Middle frontal gyrus (tissue), 1 donor: ENCODE data around the gene CCNJL.
A peak's percentile ranks its signal among the peaks of the same experiment; 100 is the strongest.
"Not testable (repeated sequence)": the region's sequence is repeated elsewhere in the genome, so short reads cannot be mapped to it uniquely, and the experiment has no call there.

Experiments used
- DNase-seq: peaks from one replicate; pipeline ENCODE4 v3.0.0-alpha.2; 2015; ENCODE audit warnings: low spot score; ENCODE audit errors: extremely low spot score

Gene CCNJL

DNA sequence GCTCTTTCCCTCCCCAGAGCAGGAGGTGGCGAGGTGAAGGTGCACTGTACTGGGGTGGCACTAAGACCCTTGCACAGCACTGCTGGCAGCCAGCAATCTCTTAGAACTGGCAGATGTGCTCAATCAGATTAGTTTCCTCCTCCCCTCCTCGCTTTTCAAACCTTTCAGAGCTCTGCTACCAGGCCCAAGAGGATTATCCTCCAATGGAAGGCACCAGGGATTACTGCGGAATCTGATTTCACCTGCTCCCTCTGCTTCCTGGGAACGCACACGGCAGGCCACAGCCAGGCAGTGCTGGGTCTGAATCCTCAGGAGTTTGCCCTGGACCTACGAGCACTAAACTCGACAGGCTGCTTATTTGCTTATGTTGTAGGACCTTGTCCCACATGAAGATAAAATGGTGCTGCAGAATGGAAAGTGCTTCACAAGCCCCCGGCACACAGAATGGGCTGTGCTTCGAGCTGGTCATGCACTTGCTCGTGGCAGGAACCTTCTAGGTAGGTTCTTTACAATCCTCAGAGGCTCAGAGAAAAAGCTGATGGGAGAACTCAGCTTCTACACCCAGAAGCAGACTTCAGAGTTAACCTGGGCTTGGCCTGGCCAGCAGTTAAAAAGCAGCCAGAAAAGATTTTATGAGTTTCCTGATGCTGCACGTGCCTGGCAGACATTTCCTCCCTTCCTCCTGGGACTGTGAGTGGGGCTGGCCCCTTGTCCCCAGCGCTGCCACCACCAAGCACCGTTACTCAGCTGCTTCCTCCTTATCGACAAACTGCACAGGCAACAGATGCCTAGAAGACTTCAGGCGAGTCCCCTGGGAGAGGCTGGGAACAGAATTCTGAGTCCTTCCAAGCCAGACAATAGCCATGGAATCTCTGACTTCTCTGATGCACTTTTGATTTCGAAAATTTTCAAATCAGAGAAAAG, 50.0 kb downstream of the CCNJL start:
- DNase-seq = no peak

DNA sequence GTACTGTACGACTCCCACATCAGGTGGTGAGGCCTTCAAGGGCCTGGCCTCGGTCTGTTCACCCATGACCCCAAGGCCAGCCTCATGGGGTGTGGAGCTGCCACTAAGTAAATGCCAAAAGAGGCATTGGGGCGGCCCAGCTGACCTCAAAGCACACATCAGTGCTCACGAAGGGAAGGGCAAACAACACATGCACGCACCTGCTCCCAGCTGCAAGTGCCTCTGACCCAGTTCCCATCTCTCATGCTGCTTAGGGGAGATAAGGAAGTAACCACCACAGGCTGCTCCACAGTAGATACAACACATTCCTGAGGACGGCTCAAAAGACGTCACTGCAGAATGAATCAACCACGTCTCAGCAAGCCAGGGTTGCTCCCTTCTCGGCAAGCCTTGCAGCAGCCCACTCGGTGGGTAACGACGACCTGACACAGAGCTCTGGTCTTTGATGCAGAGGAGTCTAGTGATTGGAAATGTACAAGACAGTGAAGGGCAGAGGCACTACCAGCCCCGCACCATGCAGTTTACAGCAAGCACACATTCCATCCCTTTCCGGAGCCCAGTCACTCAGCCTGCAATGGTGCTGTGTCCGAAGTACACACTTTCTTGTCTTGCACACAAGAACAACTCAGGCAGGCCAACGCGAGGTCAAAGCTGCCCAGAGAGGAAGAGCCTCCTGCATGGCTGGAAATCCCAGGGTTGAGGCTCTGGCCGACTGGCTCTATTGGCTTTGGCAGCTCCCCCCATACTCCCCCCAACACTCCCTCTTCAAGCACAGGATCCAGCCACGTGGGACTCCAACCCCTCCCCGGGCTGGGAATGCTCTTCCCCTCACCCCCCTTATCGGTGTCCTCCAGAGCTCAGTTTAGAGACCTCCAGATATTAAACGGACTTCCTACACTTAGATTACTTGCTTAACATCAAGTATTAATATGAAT, 51.2 kb downstream of the CCNJL start:
- DNase-seq = no peak

DNA sequence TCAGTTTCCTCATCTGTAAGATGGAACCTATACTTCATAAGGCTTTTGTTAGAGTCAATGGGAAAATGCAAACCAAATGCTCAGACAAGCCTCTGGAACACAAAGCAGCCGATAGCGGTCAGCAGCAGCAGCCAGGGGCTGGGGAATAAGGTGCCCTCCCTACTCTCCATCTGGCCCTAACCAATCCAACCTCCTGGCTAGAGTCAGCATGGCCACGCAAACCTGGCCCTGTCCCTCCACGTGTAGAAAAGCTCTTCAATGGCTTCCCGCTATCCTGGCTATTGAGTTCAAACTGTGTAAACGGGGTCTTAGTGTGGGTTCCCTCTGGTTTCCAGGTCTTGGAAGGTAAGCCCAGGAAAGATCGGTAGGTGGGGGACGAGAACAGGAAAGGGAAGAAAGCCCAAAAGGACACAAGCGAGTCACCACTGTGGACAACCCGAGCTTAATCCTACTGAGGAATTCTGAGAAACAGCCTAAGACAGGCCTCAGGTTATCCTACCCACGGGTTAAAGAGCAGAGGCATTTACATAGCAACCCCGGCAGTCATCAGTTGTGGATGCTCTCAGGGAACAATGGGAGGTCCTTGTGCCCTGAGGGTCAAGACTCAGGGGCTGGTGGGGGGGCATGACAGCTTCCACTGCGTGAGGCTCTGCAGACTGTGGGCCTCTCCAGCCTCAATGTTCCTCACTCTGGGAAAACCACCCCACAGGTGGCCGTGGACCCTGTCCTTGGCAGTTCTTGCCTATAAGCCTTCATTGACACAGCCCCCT, 52.2 kb downstream of the CCNJL start:
- DNase-seq = no peak

DNA sequence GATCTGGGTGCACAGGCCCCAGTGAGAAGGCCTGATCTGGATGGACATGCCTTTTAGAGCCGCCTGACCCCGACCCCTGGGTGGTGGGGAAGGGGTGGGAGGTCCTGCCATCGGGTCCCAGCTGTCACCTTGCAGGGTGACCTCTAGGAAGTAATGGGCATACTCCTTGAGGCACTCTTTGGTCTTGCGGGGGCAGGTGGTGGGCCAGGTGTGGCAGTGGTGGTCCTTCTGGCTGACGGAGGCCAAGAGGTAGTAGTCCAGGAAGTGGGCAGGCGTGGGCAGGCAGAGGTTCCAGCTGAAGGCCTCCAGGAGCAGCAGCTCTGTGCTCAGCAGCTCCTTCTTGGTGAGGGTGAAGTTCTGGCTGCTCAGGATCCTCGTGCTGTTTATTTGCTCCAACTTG, 53.0 kb downstream of the CCNJL start:
- DNase-seq = no peak

DNA sequence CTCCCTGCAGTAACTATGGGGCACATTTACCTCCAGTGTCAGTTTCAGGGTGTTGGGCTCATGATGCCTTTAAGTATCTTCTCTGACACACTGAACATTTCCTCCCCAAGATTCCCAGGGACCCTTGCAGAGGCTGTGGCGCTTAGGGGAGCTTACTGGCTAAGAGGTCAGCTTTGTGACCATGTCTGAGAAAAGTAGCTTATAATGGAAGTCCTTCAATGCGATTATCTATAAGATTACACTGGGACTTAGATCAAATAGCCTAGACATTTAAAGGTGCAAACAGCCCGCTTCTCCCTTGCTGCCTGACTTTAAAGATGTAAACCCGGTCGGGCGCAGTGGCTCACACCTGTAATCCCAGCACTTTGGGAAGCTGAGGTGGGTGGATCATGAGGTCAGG, 57.7 kb downstream of the CCNJL start:
- DNase-seq = no peak

DNA sequence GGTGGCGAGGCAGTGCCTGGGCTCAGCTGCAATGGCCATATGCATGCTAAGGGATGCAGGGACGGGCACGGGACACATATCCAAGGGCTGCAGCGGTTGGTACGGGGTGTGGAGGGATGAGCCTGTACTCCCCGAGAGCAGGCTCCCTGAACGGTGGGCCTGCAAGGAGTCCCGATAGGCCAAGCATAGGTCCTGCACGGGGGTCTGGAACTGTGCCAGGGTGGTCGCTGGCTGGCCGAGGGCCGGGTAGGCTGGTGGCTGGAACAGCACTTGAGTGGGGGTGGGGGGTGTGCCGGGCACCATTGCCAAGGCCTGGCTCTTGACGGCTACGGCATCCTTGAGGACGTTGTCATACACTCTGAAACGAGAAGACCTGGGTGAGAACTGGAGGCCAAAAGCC, 58.9 kb downstream of the CCNJL start:
- DNase-seq = no peak

DNA sequence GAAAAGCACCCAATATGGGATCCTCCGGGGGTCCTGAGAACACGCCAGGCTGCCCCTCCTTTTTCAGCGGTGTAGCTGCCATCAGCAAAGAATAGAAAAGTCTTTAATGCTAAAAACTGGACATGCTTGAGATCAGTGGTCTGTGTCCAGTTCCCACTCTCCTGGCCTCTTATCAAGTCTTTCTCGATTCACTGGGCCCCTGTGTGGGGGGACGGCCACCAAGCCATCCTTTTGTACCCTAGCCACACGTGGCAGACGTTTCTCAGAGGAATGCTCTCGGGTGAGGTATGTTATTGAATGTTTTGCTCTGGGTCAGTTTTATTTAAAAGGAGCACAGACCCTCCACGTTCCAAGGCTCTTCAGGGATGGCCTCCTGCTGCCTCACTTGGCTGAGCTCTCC, 59.4 kb downstream of the CCNJL start:
- no peak for DNase-seq

DNA sequence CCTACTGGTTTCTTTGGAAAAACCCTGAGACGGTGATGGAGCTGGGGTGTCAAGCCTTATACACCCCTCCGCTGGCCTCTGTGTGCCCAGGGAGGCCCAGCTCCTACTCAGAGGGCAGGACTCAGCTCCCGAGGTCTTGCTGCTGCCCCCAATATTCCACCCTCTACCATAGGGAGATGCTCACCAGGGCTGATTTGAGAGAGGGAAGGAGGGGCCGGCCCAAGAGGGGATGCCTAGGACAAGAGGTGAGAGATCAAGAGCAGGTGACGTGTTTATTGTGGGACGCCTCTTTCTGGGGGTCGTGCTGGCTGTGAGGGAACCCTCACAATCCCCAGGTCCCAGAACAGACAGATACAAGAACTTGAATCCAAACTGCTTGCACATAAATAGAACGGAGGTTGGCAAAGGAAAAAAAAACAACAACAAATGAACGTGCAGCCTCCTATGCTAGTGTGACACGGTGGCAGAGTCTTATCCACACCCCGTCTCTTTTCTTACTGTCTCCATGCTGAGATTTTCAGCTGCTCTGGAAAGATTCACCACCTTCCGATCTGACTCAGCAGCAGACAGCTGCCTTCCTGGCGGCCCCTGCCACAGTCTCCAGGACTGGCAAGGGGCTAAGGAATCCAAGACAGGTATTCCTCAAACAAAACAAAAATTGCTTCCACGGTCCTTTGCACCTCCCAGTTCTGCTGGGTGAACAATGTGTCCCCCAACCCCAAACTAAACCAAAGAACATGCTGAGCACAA, 60.8 kb downstream of the CCNJL start:
- no peak for DNase-seq

DNA sequence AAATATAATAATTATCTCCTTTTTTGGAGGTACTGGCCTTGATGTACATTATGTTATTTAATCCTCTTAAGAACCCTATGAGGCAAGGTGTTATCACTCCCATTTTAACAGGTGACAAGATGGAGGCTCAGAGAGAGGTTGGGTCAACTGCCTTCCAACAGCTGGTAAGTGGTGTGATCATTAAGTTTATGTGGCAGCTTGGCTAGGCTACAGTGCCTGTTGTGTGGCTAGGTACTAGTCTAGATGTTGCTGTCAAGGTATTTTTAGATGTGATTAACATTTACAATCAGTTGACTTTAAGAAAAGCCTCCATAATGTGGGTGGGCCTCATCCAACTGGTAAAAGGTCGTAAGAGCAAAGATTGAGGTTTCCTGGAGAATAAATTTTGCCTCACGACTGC, 61.5 kb downstream of the CCNJL start:
- DNase-seq = no peak

DNA sequence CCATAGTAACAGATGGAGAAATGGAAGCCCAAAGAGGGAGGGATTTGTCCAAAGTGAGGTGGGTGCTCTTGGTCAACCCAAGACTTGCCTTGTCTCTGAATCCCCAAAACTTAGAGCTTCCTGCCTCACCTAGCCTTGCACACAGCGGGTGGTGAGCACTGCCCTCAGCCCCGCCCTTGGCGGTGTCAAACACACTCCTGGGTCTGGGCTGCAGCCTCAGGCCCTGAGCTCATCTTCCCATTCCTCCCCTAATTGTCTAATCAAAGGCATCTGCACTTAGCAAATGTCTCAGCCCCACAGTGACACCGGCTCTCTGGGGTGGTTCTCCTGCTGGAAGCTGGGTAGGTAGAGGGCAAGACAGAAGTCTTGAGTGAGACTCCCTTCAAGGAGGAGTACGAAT, 62.1 kb downstream of the CCNJL start:
- DNase-seq = no peak

DNA sequence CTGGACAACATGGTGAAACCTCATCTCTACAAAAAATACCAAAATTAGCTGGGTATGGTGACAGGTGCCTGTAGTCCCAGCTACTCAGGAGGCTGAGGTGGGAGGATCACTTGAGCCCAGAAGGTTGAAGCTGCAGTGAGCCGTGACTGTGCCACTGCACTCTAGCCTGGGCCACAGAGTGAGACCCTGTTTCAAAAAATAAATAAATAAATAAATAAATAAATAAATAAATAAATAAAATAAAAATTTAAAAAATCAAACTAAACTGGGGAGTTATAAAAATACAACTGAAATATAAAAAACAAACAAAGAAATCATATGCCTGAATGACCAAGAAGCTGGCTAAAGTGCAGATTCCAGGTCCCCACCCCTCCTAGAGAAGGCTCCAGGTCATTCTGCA, 62.8 kb downstream of the CCNJL start:
- DNase-seq = not testable (repeated sequence)

DNA sequence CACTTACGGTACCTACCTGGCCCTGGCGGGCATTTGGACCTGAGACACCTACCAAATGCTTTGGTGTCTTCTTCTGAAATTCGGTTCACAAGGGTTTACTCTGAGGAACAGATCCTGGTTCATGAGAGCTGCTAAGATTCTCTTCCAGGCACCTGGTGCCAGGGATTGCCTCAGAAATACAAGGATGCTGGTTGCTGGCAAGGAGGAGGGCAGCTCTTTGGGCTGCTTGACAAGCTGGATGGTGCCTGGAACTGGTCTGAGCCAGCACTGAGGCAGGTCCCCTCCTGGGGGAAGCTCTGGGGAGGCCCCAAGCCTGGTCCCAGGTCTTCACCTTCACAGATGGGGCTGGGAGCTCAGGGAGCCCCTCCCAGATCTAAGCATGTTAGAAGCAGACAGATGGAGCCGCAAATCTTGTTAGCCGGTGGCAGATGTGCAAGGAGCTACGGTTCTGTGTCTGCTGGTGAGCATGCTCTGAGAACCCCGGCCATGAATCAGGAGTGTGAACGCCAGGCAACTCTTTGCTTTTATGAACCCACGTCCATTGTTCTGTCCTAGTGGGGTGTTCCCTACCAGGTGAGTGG, 66.8 kb downstream of the CCNJL start:
- DNase-seq = peak; percentile 11

DNA sequence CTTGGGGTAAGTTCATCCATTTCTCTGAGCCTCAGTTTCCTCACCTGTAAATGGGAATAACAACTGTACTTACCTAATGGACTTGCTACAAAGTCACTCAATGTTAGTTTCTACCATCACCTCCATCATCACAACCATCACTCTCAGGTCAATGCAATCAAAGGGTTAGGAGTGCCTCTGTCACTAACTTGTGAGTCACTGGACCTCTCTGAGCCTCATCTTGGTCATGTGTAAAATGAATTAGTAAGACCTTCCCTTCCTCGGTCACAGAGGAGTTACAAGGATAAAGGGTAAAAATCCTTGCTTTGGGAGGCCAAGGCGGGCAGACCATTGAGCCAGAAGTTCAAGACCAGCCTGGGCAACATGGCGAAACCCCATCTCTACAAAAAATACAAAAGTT, 70.2 kb downstream of the CCNJL start:
- no peak for DNase-seq

DNA sequence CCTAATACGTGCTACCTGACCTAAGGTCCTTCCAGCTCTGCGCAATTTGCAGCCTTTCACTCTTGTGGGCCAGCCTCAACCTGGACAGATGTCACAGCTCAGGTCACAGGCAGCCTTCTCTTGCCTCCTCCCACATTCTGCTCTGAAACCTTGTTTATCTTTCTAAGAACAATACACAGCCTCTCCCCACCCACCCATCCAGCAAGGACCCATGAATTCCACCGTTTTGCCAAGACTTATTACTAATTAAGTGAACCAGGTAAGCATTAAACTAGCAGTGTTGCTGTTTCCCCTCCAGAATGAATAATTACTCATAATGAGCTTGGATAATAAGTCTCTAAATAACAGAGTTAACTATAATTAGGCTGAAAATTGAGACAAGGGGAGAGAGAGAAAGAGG, 72.0 kb downstream of the CCNJL start:
- no peak for DNase-seq

DNA sequence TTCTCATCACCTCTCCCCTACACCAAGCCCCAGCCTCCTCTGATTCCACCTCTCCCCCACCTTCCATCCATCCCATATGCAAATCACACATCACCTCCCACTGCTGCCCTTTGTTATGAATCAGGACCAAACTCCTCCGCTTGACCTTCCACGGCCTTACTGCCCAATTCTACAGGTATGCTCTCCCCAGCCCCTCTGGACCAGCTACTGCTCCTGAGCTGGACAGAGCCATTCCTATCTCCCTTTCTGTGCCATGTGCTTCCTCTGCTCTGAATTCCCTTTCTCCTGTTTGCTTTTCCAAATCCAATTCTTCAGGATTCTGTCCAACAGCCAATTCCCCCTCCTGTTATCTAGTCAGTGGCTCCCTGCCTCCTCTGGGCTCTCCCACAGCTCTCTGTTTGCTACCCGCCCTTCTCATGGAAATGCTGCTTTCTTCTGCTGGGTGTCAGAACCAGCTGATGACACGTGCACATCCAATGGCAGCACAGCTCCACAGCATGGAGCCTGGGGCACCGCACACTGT, 74.7 kb downstream of the CCNJL start:
- no peak for DNase-seq

DNA sequence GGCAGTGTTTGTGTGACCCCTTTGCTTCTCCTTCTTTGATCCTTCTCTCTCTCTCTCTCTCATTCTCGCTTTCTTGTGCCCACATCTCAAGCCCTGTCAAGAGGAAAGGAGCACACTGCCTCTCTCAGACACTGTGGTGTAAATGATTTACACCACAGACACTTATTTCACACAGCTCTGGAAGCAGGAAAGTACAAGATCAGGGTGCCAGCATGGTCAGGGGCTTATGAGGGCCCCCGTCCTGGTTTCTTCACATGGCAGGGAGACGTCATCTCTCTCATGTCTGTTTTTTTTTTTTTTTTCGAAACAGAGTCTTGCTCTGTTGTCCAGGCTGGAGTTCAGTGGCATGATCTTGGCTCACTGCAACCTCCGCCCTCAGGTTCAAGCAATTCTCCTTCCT, 76.6 kb downstream of the CCNJL start:
- no peak for DNase-seq

DNA sequence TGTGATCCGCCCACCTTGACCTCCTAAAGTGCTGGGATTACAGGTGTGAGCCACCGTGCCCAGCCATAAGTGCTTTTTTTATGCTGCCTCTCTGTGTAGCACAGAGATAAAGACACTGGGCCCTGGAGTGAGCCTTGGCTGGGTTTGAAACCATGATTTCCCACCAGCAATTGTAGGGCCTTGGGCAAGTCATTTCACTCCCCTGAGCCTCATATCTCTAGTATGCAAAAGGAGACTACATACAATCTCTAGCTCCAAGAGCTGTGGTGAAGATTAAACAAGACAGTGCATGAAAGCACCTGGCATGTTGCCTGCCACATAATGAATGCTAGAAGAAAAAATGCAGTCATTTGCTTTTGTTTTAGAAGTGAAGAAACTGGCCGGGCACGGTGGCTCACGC, 79.1 kb downstream of the CCNJL start:
- no peak for DNase-seq

DNA sequence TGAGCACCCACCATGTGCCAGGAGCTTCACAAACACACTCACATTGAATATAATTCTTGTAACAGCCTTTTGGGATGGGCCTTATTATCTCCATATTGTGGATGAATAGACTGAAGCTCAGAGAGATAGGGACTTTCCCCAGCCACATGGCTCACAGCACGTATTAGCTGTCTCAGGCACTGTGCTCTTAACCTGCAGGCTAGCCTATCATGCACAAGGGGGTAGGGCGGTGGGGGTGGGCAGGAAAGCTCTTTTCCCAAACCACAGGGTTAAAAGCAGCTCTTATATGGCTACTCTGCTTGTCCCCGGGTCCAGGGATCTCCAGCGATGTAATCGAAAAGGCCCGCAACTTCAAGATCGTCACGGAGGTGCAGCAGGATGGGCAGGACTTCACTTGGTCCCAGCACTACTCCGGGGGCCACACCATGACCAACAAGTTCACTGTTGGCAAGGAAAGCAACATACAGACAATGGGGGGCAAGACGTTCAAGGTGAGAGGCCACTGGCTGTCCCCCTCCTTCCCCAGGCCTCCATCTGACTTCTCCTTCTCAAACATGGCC, 80.5 kb downstream of the CCNJL start:
- no peak for DNase-seq

DNA sequence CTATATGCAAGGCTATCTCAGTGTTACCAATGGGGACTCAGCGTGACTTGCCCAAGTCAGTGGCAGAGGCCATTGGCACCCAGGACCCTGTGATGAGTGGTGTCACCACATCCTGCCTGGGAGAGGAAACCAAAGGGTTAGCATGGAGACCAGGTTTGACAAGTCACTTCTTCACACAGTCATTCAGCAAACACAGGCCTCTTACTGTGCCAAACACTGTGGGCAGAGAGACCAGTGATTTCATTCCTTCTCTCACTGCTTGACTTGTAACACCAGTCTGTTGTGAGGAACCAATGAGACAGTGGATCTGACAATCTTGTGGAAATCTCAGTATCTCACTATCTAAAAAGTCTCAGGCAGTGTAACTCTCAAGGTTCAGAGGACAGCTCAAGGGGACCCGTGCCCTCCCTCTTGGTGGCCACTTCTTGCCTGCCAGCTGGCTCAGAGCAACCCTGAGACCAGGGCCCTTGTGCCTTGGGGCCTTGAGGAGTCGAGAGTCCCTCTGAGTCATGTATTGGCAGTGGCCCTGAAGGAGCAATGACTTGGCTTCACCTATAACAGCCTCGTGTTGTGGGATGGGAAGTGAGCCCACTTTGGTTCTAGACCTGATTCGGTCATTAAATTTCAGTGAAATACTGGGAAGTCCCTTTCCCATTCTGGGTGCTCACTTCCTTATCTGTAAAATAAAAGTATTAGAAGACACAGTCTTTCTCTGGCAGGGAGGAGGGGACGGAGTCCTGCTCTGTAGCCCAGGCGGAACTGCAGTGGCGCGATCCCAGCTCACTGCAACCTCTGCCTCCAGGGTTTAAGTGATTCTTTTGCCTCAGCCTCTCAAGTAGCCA, 81.5 kb downstream of the CCNJL start:
- DNase-seq = no peak
